Measurements from ENCODE around the gene TRMT13.

TRMT13 gene

GRCh38 chr1:100132566-100133477 is at the start of gene TRMT13, which contains the start of gene SASS6:
TSS of gene TRMT13 (plus strand) at chr1:100133163. CDS start at chr1:100133169, 6 bp downstream.
TSS of gene SASS6 (minus strand) at chr1:100132930. CDS start at chr1:100132814, 116 bp downstream.
- peak; percentile 73 for FAIRE-seq

- FAIRE-seq: no peak
These were observed 45.6 kb upstream of the TRMT13 start for GRCh38 chr1:100087396-100087795.

- FAIRE-seq: no peak
These were observed 43.9 kb upstream of the TRMT13 start for GRCh38 chr1:100089082-100089481.

- no peak for FAIRE-seq
These were observed 42.5 kb upstream of the TRMT13 start for GRCh38 chr1:100090471-100090870.

GRCh38 chr1:100100202-100100601 is 32.8 kb upstream of the TRMT13 start:
- no peak for FAIRE-seq

- peak; percentile 31 for FAIRE-seq
These were observed 31.4 kb upstream of the TRMT13 start for GRCh38 chr1:100101564-100101963.

- FAIRE-seq: no peak
These were observed 25.3 kb upstream of the TRMT13 start for GRCh38 chr1:100107696-100108095.

GRCh38 chr1:100109554-100110066 is 23.4 kb upstream of the TRMT13 start:
- FAIRE-seq: no peak

GRCh38 chr1:100115524-100115923 is 17.4 kb upstream of the TRMT13 start:
- no peak for FAIRE-seq

- FAIRE-seq: no peak
These were observed 10.8 kb upstream of the TRMT13 start for GRCh38 chr1:100122177-100122576.

- no peak for FAIRE-seq
These were observed 5.7 kb upstream of the TRMT13 start for GRCh38 chr1:100127226-100127625.

GRCh38 chr1:100130552-100131077 is 2.3 kb upstream of the TRMT13 start:
- no peak for FAIRE-seq

- no peak for FAIRE-seq
These were observed 1.3 kb upstream of the TRMT13 start for GRCh38 chr1:100131623-100132022.

- no peak for FAIRE-seq
These were observed 1.9 kb downstream of the TRMT13 start for GRCh38 chr1:100134872-100135271.

- FAIRE-seq: no peak
These were observed 4.6 kb downstream of the TRMT13 start for GRCh38 chr1:100137602-100138001.

- FAIRE-seq: no peak
These were observed 8.2 kb downstream of the TRMT13 start for GRCh38 chr1:100141192-100141591.

GRCh38 chr1:100142343-100142742 is 9.4 kb downstream of the TRMT13 start:
- FAIRE-seq: no peak

GRCh38 chr1:100145116-100145515 is 12.2 kb downstream of the TRMT13 start:
- FAIRE-seq: no peak

GRCh38 chr1:100146958-100147357 is 14.0 kb downstream of the TRMT13 start:
- FAIRE-seq: no peak

GRCh38 chr1:100147875-100148274 is 14.9 kb downstream of the TRMT13 start:
- FAIRE-seq: no peak

GRCh38 chr1:100151679-100152078 is 18.7 kb downstream of the TRMT13 start:
- FAIRE-seq: no peak

GRCh38 chr1:100152271-100152670 is 19.3 kb downstream of the TRMT13 start:
- FAIRE-seq: no peak

- FAIRE-seq: no peak
These were observed 29.9 kb downstream of the TRMT13 start for GRCh38 chr1:100162881-100163280.

- no peak for FAIRE-seq
These were observed 31.3 kb downstream of the TRMT13 start for GRCh38 chr1:100164216-100164615.
